Psoas muscle (tissue), 8 donors: Measurements from ENCODE around the gene RPAP3. TPM values are rescaled to one million over a fixed set of nuclear protein-coding genes. Genes with fewer than 3 reads are reported as not detected.

Experiments
- ATAC-seq, 4 donors: fragments of 200-7000 bp; cut with Tn5 transposase; one replicate each; pipeline ENCODE4 v1.9.1; 2020; ENCODE audit warnings: moderate library complexity in 3 of 4, mild to moderate bottlenecking in 2 of 4
- DNase-seq, 2 donors: peaks; one replicate each; pipeline ENCODE4 v3.0.0-alpha.2; 2020
- H3K27ac ChIP-seq: fragments of 200-600 bp; one replicate; pipeline ENCODE4 v1.8.0; 2022
- H3K27me3 ChIP-seq, 3 donors: fragments of 200-600 bp in 1 of 3; one replicate each; pipeline versions ENCODE4 v1.6.1 to v1.8.0; 2013 to 2022; ENCODE audit warnings: low read length in 2 of 3, mild to moderate bottlenecking in 2 of 3, moderate library complexity in 1 of 3; ENCODE audit not compliant: insufficient read depth in 3 of 3
- H3K36me3 ChIP-seq, 2 donors: fragments of 200-600 bp in 1 of 2; one replicate each; pipeline versions ENCODE4 v1.6.1 to v1.8.0; 2013 to 2022; ENCODE audit warnings: low read depth in 1 of 2, mild to moderate bottlenecking in 1 of 2, moderate library complexity in 1 of 2; ENCODE audit not compliant: insufficient read depth in 1 of 2
- H3K4me1 ChIP-seq: fragments of 200-600 bp; one replicate; pipeline ENCODE4 v1.8.0; 2022
- H3K4me3 ChIP-seq: fragments of 200-600 bp; one replicate; pipeline ENCODE4 v1.8.0; 2022; ENCODE audit warnings: mild to moderate bottlenecking
- H3K9me3 ChIP-seq: fragments of 200-600 bp; one replicate; pipeline ENCODE4 v1.8.0; 2022
- WGBS, 3 donors: extraction: QIAGEN DNeasy Blood & Tissue Kit; methylation state at CpG; one replicate each; pipeline versions ENCODE4 v1.1.6 to v1.1.7; 2013; 5-methylcytosine and 5-hydroxymethylcytosine counted together
- intact Hi-C, 2 donors: fragments of 100-400 bp; cut with DNase I; formaldehyde crosslinking; loops; one replicate each; pipeline versions ENCODE4 v1.11.0 to v1.14.2; 2022
- polyA plus RNA-seq, 3 donors: library from polyadenylated mRNA; stranded (reverse); fragments of 200-250 nt; gene quantifications; one replicate each; pipeline ENCODE4 v1.2.3, GENCODE V29; 2013
- total RNA-seq, 4 donors: library from RNA; stranded (reverse); fragmentation: NEBNext Ultra II Directional in 2 of 4; extraction: Animal tissue kit (Norgen Biotek cat#: 25700) in 2 of 4; gene quantifications; one replicate each; pipeline versions ENCODE4 v1.2.1 to v1.2.4, GENCODE V29; 2021 to 2023
- TF ChIP-seq, protein P1 (sequence below): fragments of 200-600 bp; IDR thresholded peaks from one replicate; pipeline ENCODE4 v1.8.0; 2022; ENCODE audit warnings: antibody characterized with exemption
- donor health status: healthy with polysubstance abuse.
- donor health status: DM: no; HTN: no; CAD: no; lungs with moderate emphysema.
- donor health status: Bipolar disorder and iron deficiency.
- donor health status: healthy.
- donor health status: DM: yes; HTN: yes; CAD: no.
- donor health status: DM: no; HTN: no; CAD: no.
- donor health status: DM: no; HTN: no; CAD: no.
- donor health status: DM: yes; HTN: yes; CAD: no.

The RPAP3 gene
- total and polyA plus RNA-seq, 7 donors: 18.8 to 43.2 (median 26.4) TPM

DNA sequence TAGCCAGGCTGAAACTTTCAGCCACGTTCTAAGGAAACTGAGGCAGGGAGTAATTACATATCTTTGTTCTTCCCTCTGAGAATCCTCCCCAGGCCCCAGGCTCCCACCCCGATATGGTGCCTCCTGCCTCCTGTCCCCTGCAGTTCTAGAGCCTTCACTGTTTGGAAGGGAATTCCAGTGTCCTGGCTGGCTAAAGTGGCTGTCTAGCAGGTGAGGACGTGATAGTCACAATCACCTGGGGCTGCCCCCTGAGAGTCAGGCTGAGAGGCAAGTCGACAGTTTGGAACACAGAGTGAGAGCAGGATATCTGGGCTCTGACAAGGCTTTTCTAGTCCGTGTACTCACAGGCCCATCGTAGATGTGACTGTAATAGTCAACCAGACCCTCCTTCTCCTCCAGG, 6.3 kb upstream of the RPAP3 start:
- 90 to 93% (median 90%) methylated on average over 6 of the region's 6 CpGs for WGBS, 3 donors
- intact Hi-C loops: no loop called here
- Histone ChIP-seq H3K9me3 (no peaks in the 10 kb centered on the region), H3K36me3 (peaks cover 0 to 9% of the 10 kb centered on the region in 2 donors), H3K27ac (no peak overlapping the region), H3K4me1 (peaks cover 21% of the 10 kb centered on the region), H3K27me3 (no peaks in the 10 kb centered on the region), H3K4me3 (no peak overlapping the region)
- DNase-seq: no peak
- TF ChIP-seq, protein P1, sequence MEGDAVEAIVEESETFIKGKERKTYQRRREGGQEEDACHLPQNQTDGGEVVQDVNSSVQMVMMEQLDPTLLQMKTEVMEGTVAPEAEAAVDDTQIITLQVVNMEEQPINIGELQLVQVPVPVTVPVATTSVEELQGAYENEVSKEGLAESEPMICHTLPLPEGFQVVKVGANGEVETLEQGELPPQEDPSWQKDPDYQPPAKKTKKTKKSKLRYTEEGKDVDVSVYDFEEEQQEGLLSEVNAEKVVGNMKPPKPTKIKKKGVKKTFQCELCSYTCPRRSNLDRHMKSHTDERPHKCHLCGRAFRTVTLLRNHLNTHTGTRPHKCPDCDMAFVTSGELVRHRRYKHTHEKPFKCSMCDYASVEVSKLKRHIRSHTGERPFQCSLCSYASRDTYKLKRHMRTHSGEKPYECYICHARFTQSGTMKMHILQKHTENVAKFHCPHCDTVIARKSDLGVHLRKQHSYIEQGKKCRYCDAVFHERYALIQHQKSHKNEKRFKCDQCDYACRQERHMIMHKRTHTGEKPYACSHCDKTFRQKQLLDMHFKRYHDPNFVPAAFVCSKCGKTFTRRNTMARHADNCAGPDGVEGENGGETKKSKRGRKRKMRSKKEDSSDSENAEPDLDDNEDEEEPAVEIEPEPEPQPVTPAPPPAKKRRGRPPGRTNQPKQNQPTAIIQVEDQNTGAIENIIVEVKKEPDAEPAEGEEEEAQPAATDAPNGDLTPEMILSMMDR: no peak
- no peak for ATAC-seq

DNA sequence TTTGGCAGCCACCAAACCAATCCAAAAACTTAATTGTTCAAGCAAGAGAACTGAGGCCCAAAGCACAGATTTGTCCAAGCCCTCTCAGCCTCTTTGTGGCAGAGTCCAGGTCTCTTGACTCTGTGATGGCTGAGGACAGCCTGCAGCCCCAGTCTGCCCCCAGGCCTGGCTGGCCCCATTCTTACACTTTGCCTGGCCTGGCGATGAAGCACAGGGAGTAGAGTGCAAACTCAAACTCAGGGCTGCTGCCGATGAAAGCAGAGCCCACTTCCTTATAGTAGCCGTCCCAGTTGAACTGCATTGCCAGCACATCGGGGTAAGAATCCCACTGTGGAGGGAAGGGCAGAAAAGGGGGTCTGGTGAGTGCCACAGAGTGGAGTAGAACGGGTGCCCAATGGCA, 5.6 kb upstream of the RPAP3 start:
- no peaks in the 10 kb centered on the region for H3K9me3 ChIP-seq
- H3K27me3 ChIP-seq: no peaks in the 10 kb centered on the region
- DNase-seq (no peak), ATAC-seq (no peak)
- no peak overlapping the region for H3K27ac ChIP-seq
- peaks cover 19% of the 10 kb centered on the region for H3K4me1 ChIP-seq
- H3K36me3 ChIP-seq: peaks cover 0 to 9% of the 10 kb centered on the region in 2 donors
- 88 to 94% (median 90%) methylated on average over 5 of the region's 5 CpGs for WGBS, 3 donors
- TF ChIP-seq, protein P1: no peak
- no peak overlapping the region for H3K4me3 ChIP-seq
- intact Hi-C loops: no loop called here

DNA sequence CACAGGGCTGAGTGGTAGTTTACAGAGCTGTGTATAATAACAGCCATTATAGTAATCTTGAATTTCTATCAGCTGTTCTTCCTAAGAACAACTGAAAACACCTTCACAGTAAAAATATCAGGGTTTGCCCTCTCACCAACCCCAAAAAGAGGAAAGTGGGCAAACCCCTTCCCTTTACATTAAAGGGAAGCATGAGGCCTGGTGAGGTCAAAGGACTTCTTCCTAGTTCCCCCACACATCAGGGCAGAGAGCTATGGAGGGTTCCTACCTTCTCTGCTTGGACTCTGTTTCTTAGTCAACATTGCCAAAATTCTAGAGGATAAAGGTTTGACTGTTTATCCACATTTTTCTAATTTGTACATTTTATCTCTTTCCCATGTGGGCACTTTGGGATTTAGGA, 4.4 kb upstream of the RPAP3 start:
- Histone ChIP-seq H3K4me3 (no peak overlapping the region), H3K27me3 (no peaks in the 10 kb centered on the region), H3K4me1 (peaks cover 13% of the 10 kb centered on the region), H3K36me3 (peaks cover 0 to 9% of the 10 kb centered on the region in 2 donors), H3K9me3 (no peaks in the 10 kb centered on the region), H3K27ac (no peak overlapping the region)
- DNase-seq: no peak
- TF ChIP-seq, protein P1: no peak
- intact Hi-C loops: no loop called here
- ATAC-seq: no peak

DNA sequence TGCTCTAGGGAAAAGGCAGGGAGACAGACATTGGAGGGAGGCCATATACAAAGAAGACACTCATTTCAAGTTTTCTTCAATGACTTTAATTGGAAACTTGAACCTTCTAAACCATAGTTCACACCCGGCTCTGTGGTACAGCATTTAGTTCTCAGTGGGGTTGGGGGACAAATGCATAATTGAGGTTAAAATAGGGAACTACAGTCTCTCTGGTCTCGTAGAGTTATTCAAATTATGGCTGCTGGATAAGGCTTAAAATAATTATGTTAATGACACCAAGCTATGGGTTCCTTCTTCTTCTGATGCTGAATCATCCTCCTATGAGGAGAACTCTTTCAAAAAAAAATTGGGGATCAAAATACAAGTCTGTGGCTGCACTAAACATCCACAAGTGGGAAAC, 3.8 kb upstream of the RPAP3 start:
- ATAC-seq (no peak), DNase-seq (no peak)
- Histone ChIP-seq H3K4me1 (peaks cover 8% of the 10 kb centered on the region), H3K36me3 (peaks cover 0 to 9% of the 10 kb centered on the region in 2 donors), H3K9me3 (no peaks in the 10 kb centered on the region), H3K27ac (no peak overlapping the region), H3K4me3 (no peak overlapping the region), H3K27me3 (no peaks in the 10 kb centered on the region)
- intact Hi-C loops: no loop called here
- 86 to 94% (median 91%) methylated on average over 2 of the region's 2 CpGs for WGBS, 3 donors
- TF ChIP-seq, protein P1: no peak

DNA sequence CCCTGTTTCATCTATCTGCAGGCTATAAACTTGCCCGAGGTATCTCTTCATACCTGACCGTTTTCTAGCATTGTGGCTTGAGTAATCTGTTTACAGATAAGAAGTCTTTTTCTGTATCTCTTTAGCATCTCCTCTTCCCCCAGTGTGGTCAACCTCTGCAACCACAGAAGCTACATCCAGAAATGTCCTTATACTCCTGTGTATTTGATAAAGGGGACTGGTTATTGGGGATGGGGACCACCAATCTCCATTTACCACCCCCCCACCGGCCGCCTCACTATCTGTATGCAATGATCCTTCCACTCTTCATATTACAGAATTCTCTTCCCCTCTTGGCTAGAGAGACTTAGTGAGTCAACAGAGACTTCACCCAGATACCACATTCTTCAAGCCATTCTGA, 3.4 kb upstream of the RPAP3 start:
- H3K9me3 ChIP-seq: no peaks in the 10 kb centered on the region
- ATAC-seq (no peak), DNase-seq (no peak)
- peaks cover 0 to 9% of the 10 kb centered on the region in 2 donors for H3K36me3 ChIP-seq
- TF ChIP-seq, protein P1: no peak
- peaks cover 8% of the 10 kb centered on the region for H3K4me1 ChIP-seq
- no peak overlapping the region for H3K4me3 ChIP-seq
- 84 to 94% (median 89%) methylated on average over 4 of the region's 4 CpGs for WGBS, 3 donors
- H3K27ac ChIP-seq: no peak overlapping the region
- intact Hi-C loops: no loop called here
- H3K27me3 ChIP-seq: no peaks in the 10 kb centered on the region
